IMR-90 (cell line): ENCODE measurements around the gene RAET1G. TPM values are rescaled to one million over a fixed set of nuclear protein-coding genes. Genes with fewer than 3 reads are reported as not detected.

Experiments used
- ATAC-seq: fragments of 200-7000 bp; cut with Tn5 transposase; 2 replicates; pipeline ENCODE4 v1.9.1; 2020; ENCODE audit warnings: low read depth, mild to moderate bottlenecking, moderate library complexity
- BruUV-seq: library from RNA; stranded (reverse); fragments of 400-500 nt; replicated peaks from 2 replicates; lab custom pipeline; 2021; lab: Mats Ljungman, UMichigan
- CTCF ChIA-PET: fragments of 300-600 bp; formaldehyde crosslinking; extraction: SDS; loops from one replicate; lab custom pipeline; 2021; ENCODE audit warnings: antibody characterized with exemption; lab: Yijun Ruan, JAX
- POLR2A ChIA-PET: fragments of 300-600 bp; sonication (Branson Sonifier 250); formaldehyde crosslinking; loops from one replicate; lab custom pipeline; 2022; ENCODE audit warnings: antibody characterized with exemption; ENCODE audit not compliant: unreplicated experiment; lab: Charles Lee
- DNase-seq: peaks from one replicate; pipeline ENCODE4 v3.0.0; 2013
- H2AFZ ChIP-seq: replicated peaks from 2 replicates; pipeline ENCODE3; 2013; ENCODE audit warnings: low read length, mild to moderate bottlenecking; ENCODE audit not compliant: poor library complexity
- H2AK5ac ChIP-seq: 2 replicates; pipeline ENCODE4 v1.6.1; 2013; ENCODE audit warnings: low read depth, low read length, inconsistent platforms
- H2AK9ac ChIP-seq: replicated peaks from 2 replicates; pipeline ENCODE3; 2013; ENCODE audit warnings: mild to moderate bottlenecking, low read depth, low read length, moderate library complexity; ENCODE audit not compliant: poor library complexity
- H2BK120ac ChIP-seq: 2 replicates; pipeline ENCODE4 v1.6.1; 2013; ENCODE audit warnings: low read depth, low read length, inconsistent platforms
- H2BK15ac ChIP-seq: 3 replicates; pipeline ENCODE4 v1.6.1; 2013; ENCODE audit warnings: low read depth, low read length, inconsistent platforms
- H2BK20ac ChIP-seq: 2 replicates; pipeline ENCODE4 v1.6.1; 2013; ENCODE audit warnings: low read depth, mild to moderate bottlenecking, inconsistent platforms, low read length, moderate library complexity
- H2BK5ac ChIP-seq: 2 replicates; pipeline ENCODE4 v1.6.1; 2013; ENCODE audit warnings: mild to moderate bottlenecking, low read depth, low read length, inconsistent platforms; ENCODE audit not compliant: poor library complexity, severe bottlenecking
- H3K14ac ChIP-seq: replicated peaks from 2 replicates; pipeline ENCODE4 v1.6.1; 2013; ENCODE audit warnings: low read depth, low read length, inconsistent platforms
- H3K18ac ChIP-seq: 2 replicates; pipeline ENCODE4 v1.6.1; 2013; ENCODE audit warnings: low read depth, low read length, control low read depth
- H3K23ac ChIP-seq: 2 replicates; pipeline ENCODE4 v1.6.1; 2013; ENCODE audit warnings: low read depth, low read length, inconsistent platforms
- H3K27ac ChIP-seq: 2 replicates; pipeline ENCODE4 v1.5.1; 2013; ENCODE audit warnings: mild to moderate bottlenecking, control low read depth, low read length; ENCODE audit not compliant: insufficient read depth
- H3K27me3 ChIP-seq: 2 replicates; pipeline ENCODE4 v1.6.1; 2013; ENCODE audit warnings: low read length; ENCODE audit not compliant: control insufficient read depth, insufficient read depth
- H3K36me3 ChIP-seq: 2 replicates; pipeline ENCODE4 v1.6.1; 2013; ENCODE audit warnings: low read length, mixed read lengths; ENCODE audit not compliant: control insufficient read depth, insufficient read depth
- H3K4ac ChIP-seq: 2 replicates; pipeline ENCODE4 v1.6.1; 2013; ENCODE audit warnings: low read depth, low read length, inconsistent platforms
- H3K4me1 ChIP-seq: 2 replicates; pipeline ENCODE4 v1.6.1; 2013; ENCODE audit warnings: low read length, mixed read lengths; ENCODE audit not compliant: control insufficient read depth, insufficient read depth
- H3K4me2 ChIP-seq: 2 replicates; pipeline ENCODE4 v1.6.1; 2013; ENCODE audit warnings: low read depth, mild to moderate bottlenecking, control low read depth, low read length, moderate library complexity
- H3K4me3 ChIP-seq: 2 replicates; pipeline ENCODE4 v1.5.1; 2013; ENCODE audit warnings: low read depth, mild to moderate bottlenecking, control low read depth, low read length, moderate library complexity; ENCODE audit not compliant: insufficient read depth
- H3K56ac ChIP-seq: 2 replicates; pipeline ENCODE4 v1.6.1; 2013; ENCODE audit warnings: low read length, inconsistent platforms; ENCODE audit not compliant: insufficient read depth; ENCODE audit errors: extremely low read depth
- H3K79me1 ChIP-seq, 2 experiments: 2 replicates each; pipeline ENCODE4 v1.6.1; 2013; ENCODE audit warnings: low read length in 2 of 2, inconsistent platforms in 1 of 2, low read depth in 1 of 2
- H3K9ac ChIP-seq: 2 replicates; pipeline ENCODE4 v1.6.1; 2013; ENCODE audit warnings: low read depth, low read length, control low read depth
- H3K9me1 ChIP-seq: 2 replicates; pipeline ENCODE4 v1.6.1; 2013; ENCODE audit warnings: low read length, inconsistent platforms; ENCODE audit not compliant: insufficient read depth
- H3K9me3 ChIP-seq: 2 replicates; pipeline ENCODE4 v1.6.1; 2013; ENCODE audit warnings: low read length; ENCODE audit not compliant: control insufficient read depth, insufficient read depth
- H4K20me1 ChIP-seq: 2 replicates; pipeline ENCODE4 v1.6.1; 2013; ENCODE audit warnings: low read length, inconsistent platforms; ENCODE audit not compliant: insufficient read depth
- H4K5ac ChIP-seq: 2 replicates; pipeline ENCODE4 v1.6.1; 2013; ENCODE audit warnings: mild to moderate bottlenecking, low read depth, low read length, control low read depth
- H4K8ac ChIP-seq, 2 experiments: 2 replicates each; pipeline ENCODE4 v1.6.1; 2013; ENCODE audit warnings: low read depth in 2 of 2, low read length in 2 of 2, control low read depth in 1 of 2, inconsistent platforms in 1 of 2
- H4K91ac ChIP-seq: 2 replicates; pipeline ENCODE4 v1.6.1; 2013; ENCODE audit warnings: low read depth, low read length, inconsistent platforms; ENCODE audit not compliant: insufficient read depth
- BHLHE40 ChIP-seq: fragments of 150-350 bp; IDR thresholded peaks from 2 replicates; pipeline ENCODE4 v1.6.1; 2016; ENCODE audit warnings: mild to moderate bottlenecking, low read depth, low read length
- RAD21 ChIP-seq: IDR thresholded peaks from 2 replicates; pipeline ENCODE4 v1.6.1; 2012; ENCODE audit warnings: low read length, improper control_type of control experiment
- SMC3 ChIP-seq: fragments of 150-350 bp; IDR thresholded peaks from 2 replicates; pipeline ENCODE4 v1.6.1; 2016; ENCODE audit warnings: low read depth, mild to moderate bottlenecking, antibody characterized with exemption, low read length, moderate library complexity
- WGBS, 2 experiments: methylation state at CpG; one replicate each; pipeline versions ENCODE4 v1.1.5 to v1.1.7; 2013; ENCODE audit warnings: missing lambda C conversion rate in 2 of 2; ENCODE audit not compliant: insufficient read length in 1 of 2; ENCODE audit errors: extremely low coverage in 2 of 2; 5-methylcytosine and 5-hydroxymethylcytosine counted together
- dilution Hi-C: fragments of 300-500 bp; cut with HindIII; formaldehyde crosslinking; loops from one replicate; pipeline ENCODE4 v1.14.3; 2018; ENCODE audit warnings: low sequenced_read_pairs; ENCODE audit not compliant: unreplicated experiment
- in situ Hi-C: fragments of 300-500 bp; cut with MboI; formaldehyde crosslinking; loops from 3 replicates; pipeline ENCODE4 v1.14.3; 2019; ENCODE audit warnings: low sequenced_read_pairs, inconsistent platforms, mixed read lengths
- intact Hi-C: fragments of 100-400 bp; cut with micrococcal nuclease; formaldehyde crosslinking; loops from 2 replicates; pipeline ENCODE4 v1.10.0; 2022
- polyA plus RNA-seq, 3 experiments: library from polyadenylated mRNA; depleted of rRNA; stranded (reverse); fragments of >200 nt; gene quantifications; 2 replicates each; pipeline ENCODE4 v1.2.3, GENCODE V29; 2012; ENCODE audit warnings: low replicate concordance in 1 of 3
- total RNA-seq: library from RNA; depleted of rRNA; stranded (reverse); fragments of >200 nt; gene quantifications from 2 replicates; pipeline ENCODE4 v1.2.3, GENCODE V29; 2012
- TF ChIP-seq, protein P1 (sequence below): conservative IDR thresholded peaks from 2 replicates; pipeline ENCODE4 v1.5.1; 2012; ENCODE audit warnings: mild to moderate bottlenecking, low read depth, low read length, improper control_type of control experiment
- TF ChIP-seq, protein P2 (sequence below): fragments of 150-350 bp; IDR thresholded peaks from 2 replicates; pipeline ENCODE4 v1.6.1; 2016; ENCODE audit warnings: low read depth, mild to moderate bottlenecking, low read length, moderate library complexity, borderline replicate concordance

The RAET1G gene
- total and polyA plus RNA-seq, 2 of the 4 experiments (the other 2 are of a cell fraction): 1.3 to 4.2 TPM

DNA sequence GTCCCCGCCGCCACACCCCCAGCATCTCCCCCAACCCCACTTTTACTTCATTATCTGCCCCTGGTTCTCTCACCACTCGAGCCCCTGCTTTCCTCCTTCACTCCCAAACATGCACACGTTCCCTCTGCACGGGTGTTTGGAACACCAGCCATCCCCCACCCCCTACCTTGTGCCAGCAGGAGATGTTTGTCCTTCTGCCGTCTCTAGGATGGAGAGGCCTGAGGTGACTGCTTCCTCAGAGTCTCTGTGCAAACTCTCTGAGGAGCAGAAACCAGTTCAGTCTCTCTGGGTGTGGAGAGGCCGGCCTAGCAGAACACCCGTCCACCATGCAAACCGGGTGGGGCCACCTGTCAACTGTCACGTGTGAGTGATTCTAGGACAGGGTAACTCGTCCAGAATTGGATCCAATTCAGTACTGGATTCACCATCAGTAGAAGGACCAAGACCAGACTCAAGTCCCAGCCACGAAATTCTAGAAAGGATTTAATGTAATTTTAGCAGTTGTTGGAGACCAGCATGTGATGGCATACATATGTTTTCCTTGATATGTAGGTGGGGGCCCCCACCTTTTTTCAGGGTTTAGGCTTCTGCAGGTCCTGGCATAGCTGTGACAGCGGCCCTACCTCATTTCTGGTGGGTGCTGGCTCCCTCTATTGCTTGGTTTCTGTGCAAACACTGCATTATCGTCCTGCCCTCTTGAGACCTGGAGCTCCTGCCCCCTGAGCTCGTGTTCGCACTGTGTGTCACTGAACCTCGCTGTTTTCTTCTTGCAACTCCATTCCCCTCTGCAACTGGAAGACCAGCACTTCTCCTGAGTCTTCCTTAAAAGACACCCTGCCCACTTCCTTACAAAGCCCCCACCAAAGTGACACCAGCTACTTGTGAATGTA, 24.8 kb downstream of the RAET1G start, which contains the start of gene RAET1E:
TSS of gene RAET1E (minus strand) at position 259 of the 890 bp plus-strand sequence. CDS start 7,212 bp downstream, outside the sequence.
- Histone ChIP-seq H3K14ac (peak within 1 kb of the TSS; percentile 84), H3K9me3 (no peaks in the 10 kb centered on the region), H3K23ac (peak within 1 kb of the TSS; percentile 14; the same call in 1 of the 2 replicates), H3K27ac (peak within 1 kb of the TSS; percentile 79), H3K56ac (peak within 1 kb of the TSS; percentile 31; the same call in 1 of the 2 replicates), H3K9me1 (peaks cover 20% of the 10 kb centered on the region), H2BK15ac (peak within 1 kb of the TSS; percentile 89; the same call in 2 of the 3 replicates), H3K4ac (peak within 1 kb of the TSS; percentile 88), H2BK20ac (peak within 1 kb of the TSS; percentile 70), H4K91ac (peak within 1 kb of the TSS; percentile 94), H3K27me3 (no peaks in the 10 kb centered on the region), H3K18ac (peak within 1 kb of the TSS; percentile 30), H3K79me1 (peaks cover 0 to 11% of the 10 kb centered on the region in 2 experiments; a peak in 1 of 4 replicates), H2AK5ac (peak within 1 kb of the TSS; percentile 74), H3K4me1 (peaks cover 24% of the 10 kb centered on the region), H3K4me3 (peak within 1 kb of the TSS; percentile 22; the same call in 1 of the 2 replicates), H4K5ac (peak within 1 kb of the TSS; percentile 48), H4K8ac (peak within 1 kb of the TSS; percentile 5 to 91), H2AK9ac (peak within 1 kb of the TSS; percentile 89), H3K4me2 (peak within 1 kb of the TSS; percentile 60), H3K9ac (0 out of 2 replicates have a peak within 1 kb of the TSS, but pooled peaks have one; percentile 38), H3K36me3 (no peaks in the 10 kb centered on the region), H2BK5ac (peak within 1 kb of the TSS; percentile 91), H4K20me1 (no peaks in the 10 kb centered on the region), H2AFZ (peak within 1 kb of the TSS; percentile 91), H2BK120ac (peak within 1 kb of the TSS; percentile 92)
- intact Hi-C loops: no loop called here
- 92% methylated on average over 8 of the region's 17 CpGs; no CpG with 5 or more reads in 1 of the 2 experiments for WGBS, 2 experiments
- ATAC-seq (no peak), DNase-seq (no peak)
- in situ Hi-C loops: no loop called here
- ChIA-PET POLR2A (no interaction called here), CTCF (interaction anchor here (0.7 kb wide), 1 partner anchor 34 kb away, joined by 3 read pairs; the partner anchor contains the start of gene LRP11)
- TF ChIP-seq SMC3: no peak
- no peak for TF ChIP-seq RAD21
- TF ChIP-seq, protein P1, sequence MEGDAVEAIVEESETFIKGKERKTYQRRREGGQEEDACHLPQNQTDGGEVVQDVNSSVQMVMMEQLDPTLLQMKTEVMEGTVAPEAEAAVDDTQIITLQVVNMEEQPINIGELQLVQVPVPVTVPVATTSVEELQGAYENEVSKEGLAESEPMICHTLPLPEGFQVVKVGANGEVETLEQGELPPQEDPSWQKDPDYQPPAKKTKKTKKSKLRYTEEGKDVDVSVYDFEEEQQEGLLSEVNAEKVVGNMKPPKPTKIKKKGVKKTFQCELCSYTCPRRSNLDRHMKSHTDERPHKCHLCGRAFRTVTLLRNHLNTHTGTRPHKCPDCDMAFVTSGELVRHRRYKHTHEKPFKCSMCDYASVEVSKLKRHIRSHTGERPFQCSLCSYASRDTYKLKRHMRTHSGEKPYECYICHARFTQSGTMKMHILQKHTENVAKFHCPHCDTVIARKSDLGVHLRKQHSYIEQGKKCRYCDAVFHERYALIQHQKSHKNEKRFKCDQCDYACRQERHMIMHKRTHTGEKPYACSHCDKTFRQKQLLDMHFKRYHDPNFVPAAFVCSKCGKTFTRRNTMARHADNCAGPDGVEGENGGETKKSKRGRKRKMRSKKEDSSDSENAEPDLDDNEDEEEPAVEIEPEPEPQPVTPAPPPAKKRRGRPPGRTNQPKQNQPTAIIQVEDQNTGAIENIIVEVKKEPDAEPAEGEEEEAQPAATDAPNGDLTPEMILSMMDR: 0 out of 2 replicates have a peak, but pooled peaks have one; percentile 11
- TF ChIP-seq, protein P2, sequence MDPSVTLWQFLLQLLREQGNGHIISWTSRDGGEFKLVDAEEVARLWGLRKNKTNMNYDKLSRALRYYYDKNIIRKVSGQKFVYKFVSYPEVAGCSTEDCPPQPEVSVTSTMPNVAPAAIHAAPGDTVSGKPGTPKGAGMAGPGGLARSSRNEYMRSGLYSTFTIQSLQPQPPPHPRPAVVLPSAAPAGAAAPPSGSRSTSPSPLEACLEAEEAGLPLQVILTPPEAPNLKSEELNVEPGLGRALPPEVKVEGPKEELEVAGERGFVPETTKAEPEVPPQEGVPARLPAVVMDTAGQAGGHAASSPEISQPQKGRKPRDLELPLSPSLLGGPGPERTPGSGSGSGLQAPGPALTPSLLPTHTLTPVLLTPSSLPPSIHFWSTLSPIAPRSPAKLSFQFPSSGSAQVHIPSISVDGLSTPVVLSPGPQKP: no peak
- no peak for TF ChIP-seq BHLHE40
- no TSS peak for BruUV-seq
- dilution Hi-C loops: no loop called here
